GM12892 (cell line): Measurements from ENCODE around the gene LELP1.

Experiments
- DNase-seq: peaks from one replicate; pipeline ENCODE4 v3.0.0; 2011; ENCODE audit not compliant: insufficient read length
- FAIRE-seq: peaks from 2 replicates; lab custom pipeline; 2011; peaks lifted over from hg19 to GRCh38; lab: Jason Lieb, UNC
- POLR2A ChIP-seq: IDR thresholded peaks from 2 replicates; pipeline ENCODE4 v1.6.1; 2011; ENCODE audit warnings: low read depth, low read length, control low read depth
- POLR2AphosphoS5 ChIP-seq: IDR thresholded peaks from 2 replicates; pipeline ENCODE4 v1.6.1; 2011; ENCODE audit warnings: low read depth, low read length, control low read depth
- TAF1 ChIP-seq: IDR thresholded peaks from 2 replicates; pipeline ENCODE4 v1.6.1; 2011; ENCODE audit warnings: low read depth, mild to moderate bottlenecking, control low read depth, low read length, borderline replicate concordance

LELP1 gene

DNA sequence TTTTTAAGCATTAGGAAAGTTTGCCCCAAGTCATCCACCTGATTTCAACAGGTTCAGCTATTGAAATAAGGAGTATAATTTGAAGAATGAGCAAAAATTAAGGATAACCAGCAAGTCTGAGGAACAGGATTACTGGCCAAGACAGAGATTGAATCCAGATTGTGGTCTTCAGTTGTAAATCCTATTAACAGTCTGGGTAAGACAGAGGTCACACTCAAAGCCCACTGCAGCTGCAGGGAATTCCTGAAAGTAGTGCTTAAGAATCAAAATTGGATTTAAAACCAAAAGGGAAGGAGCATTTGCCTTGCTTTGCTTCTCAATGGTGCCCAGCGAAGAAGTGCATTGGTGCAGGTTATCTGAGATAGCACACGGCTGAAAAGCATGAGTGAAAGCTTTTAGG is 49.8 kb downstream of the LELP1 start:
- no peak for FAIRE-seq
- no peak for DNase-seq
- no peak for TF ChIP-seq POLR2AphosphoS5
- no peak for TF ChIP-seq TAF1
- no peak for TF ChIP-seq POLR2A

DNA sequence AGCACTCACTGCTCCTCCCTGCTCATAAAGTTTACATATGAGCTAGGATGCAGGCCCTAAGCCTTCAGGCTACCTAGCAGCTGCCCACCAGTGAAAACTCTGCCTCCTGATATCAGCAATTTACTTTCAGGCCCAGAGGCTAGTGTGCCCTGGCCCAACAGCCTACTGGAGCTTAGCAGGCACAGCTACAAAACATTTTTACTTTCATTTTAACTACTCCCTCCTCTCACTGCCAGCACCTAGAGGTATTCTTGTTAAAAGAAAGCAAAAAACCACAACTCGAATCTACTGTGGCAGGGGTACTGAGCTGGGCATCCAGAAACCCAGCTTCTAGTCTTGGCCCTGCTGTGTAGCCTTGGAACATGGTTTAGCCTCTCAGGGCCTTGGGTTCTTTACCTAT is 50.5 kb downstream of the LELP1 start:
- DNase-seq (no peak), FAIRE-seq (no peak)
- TF ChIP-seq POLR2A: no peak
- TF ChIP-seq TAF1: no peak
- no peak for TF ChIP-seq POLR2AphosphoS5
